ENCODE data around the gene PRXL2B.
"Not testable (repeated sequence)": the region's sequence is repeated elsewhere in the genome, so short reads cannot be mapped to it uniquely, and the experiment has no call there.

DNA sequence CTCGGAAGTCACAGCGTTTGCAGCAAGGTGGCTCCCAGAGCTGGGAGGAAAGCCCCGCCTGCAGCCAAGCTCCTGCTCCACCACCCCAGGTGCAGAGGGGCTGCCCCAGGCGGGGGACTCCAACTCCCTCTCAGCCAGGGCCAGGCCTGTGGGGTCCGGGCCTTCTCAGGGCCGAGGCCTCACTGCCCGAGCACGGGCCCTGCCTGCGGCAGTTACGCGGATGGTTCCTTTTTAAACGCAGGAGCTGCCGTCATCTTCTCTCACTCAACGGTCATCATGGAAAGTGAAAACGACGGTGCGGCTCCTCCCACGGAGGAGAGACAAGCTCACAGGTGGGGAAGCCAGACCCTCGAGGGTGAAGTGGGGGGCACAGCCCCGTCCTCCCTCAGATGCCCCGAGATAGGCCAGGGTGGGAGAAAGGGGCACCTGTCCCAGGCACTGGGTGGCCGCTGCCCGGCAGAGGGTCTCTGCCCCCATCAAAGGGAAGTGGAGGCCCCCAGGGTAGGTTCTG is 9.0 kb upstream of the PRXL2B start:
- not testable (repeated sequence) for TF ChIP-seq POLR2A, CTCF (IDR thresholded peaks at IDR 0.05)

Data from adrenal gland (tissue), 5 donors.